Measurements from ENCODE around the gene YBX2. TPM values are rescaled to one million over a fixed set of nuclear protein-coding genes. Genes with fewer than 3 reads are reported as not detected.

The YBX2 gene
- total RNA-seq, 1 donor from 2014 or later = 0.43 TPM

DNA sequence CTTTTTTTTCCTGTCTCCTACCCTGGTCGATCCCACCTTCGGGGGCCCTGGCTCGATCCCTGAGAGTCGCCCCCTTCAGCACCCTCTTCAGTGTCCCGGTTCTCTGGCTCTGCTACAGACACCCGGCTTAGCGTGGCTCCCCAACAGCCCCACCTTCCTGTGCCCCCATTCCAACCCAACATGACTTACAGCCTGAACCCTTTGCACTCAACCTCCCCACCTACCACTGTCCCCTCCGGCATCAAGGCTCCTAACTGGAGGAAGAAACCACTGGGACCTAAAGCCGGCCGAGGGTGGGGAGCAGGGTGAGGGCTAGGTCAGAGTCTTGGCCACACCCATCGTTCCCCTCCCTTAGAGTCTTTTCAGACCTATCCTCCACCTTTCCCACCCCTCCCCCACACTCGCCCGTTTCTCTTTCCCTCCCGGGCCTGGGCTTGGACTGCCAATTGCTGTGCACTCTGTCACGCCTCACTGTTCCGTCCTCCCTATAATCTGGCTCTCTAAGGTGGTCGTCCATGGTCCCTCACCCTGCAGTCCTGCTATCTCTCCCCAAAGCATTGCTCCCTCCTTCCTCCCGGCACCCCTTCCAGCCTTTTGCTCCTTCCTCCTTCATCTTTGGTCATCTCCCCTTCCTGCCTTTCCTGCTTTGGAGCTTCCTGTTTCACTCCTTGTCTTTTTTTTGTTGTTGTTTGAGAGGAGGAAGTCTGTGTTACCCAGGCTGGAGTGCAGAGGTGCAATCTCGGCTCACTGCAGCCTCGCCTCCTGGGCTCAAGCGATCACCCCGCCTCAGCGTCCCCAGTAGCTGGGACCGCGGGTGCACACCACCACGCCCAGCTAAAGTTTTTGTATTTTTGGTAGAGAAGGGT, 31.3 kb downstream of the YBX2 start:
- Mint-ChIP-seq H3K27ac (no peak overlapping the region), H3K4me1 (ENCODE audit: low read depth) (peaks cover 16% of the 10 kb centered on the region), H3K27me3 (ENCODE audit: low read depth) (peaks cover 29% of the 10 kb centered on the region), H3K4me3 (ENCODE audit: low read depth) (peak overlapping the region; percentile 47), H3K9me3 (no peaks in the 10 kb centered on the region), H3K36me3 (ENCODE audit: low read depth) (peaks cover 14% of the 10 kb centered on the region)
- no peak for DNase-seq (ENCODE audit: low spot score)
- intact Hi-C loops (cut with micrococcal nuclease) = no loop called here

DNA sequence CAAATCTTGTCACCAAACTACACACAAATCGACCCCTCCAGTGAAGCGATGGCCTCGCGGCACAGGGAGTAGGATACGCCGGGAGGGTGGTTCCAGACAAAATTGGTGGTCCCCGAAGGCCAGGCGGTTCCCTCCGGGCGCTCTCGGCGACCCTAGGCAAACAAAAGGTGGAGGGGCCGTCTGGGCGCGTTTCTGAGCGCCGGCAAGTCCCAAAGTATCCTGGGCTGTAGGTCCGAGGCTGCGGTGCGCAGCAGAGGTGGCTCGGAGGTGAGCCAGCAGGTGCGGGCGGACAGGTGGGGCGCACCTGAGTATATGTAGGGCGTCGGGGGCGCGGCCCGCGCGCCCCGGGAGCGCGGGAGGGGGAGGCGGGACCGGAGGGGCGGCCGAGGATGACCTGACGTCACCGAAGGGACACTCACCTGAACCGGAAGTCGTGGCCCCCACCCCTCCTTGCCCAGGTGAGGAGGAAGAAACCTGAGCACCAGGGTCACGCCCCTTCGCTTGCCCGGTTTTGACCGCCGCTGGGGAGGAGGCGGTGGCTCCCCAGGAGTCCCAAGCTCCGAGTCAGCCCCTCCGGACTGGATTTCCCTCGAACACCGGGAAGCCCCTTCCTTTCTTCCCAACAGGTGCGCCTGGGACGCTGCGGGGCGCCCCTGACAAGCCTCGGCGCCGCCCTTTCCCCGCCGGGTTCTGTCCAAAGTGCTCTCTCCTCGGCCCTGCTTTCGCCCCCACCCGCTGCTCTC, 32.1 kb downstream of the YBX2 start, which contains the start of gene CLDN7:
CLDN7 (minus strand) TSS at position 287 of the 743 bp plus-strand sequence. CDS start 435 bp downstream, outside the sequence.
- peaks cover 16% of the 10 kb centered on the region for H3K4me1 Mint-ChIP-seq (ENCODE audit: low read depth)
- H3K27me3 Mint-ChIP-seq (ENCODE audit: low read depth) = peaks cover 29% of the 10 kb centered on the region
- H3K9me3 Mint-ChIP-seq = no peaks in the 10 kb centered on the region
- peak within 1 kb of the TSS; percentile 55 for H3K27ac Mint-ChIP-seq
- peak within 1 kb of the TSS; percentile 62 for H3K4me3 Mint-ChIP-seq (ENCODE audit: low read depth)
- H3K36me3 Mint-ChIP-seq (ENCODE audit: low read depth) = peaks cover 16% of the 10 kb centered on the region
- no peak for DNase-seq (ENCODE audit: low spot score)
- intact Hi-C loops (cut with micrococcal nuclease) = no loop called here

DNA sequence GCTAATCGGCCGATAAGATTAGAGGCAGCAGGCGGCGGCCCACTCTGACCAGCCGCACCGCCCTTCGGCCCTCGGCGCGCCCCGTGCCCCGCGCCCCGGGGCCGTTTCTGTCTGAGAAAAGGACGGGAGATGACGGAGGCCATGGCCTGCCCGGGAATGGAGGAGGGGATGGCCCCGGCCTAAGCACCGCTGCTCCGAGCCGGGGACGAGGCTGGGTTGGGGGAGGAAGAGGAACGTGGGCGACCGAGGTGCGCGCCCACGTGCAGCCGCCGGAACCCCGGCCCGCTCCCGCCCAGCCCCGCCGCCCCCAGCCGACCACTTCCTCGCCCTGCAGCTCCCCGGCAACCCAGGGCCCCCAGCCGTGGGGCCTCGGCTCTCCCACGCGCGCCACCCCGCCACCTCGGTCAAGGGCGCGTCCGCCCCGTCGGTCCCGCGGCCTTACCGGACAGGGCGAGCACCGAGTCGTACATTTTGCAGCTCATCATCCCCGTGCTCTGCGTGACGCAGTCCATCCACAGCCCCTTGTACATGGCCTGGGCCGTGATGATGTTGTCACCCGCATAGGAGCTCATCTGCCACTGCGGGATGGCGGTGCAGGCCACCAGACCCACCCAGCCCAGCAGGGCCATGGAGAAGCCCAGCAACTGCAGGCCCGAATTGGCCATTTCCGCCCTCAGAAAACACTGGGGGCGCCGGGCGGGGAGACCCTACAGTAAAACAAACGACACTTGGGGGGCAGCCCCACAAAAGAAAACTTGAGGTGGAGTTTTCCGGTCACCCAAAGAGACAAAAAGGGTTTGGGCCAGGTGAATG, 32.9 kb downstream of the YBX2 start:
- peaks cover 26% of the 10 kb centered on the region for H3K27me3 Mint-ChIP-seq (ENCODE audit: low read depth)
- peak overlapping the region; percentile 62 for H3K4me3 Mint-ChIP-seq (ENCODE audit: low read depth)
- no peaks in the 10 kb centered on the region for H3K9me3 Mint-ChIP-seq
- H3K27ac Mint-ChIP-seq = peak overlapping the region; percentile 55
- peaks cover 24% of the 10 kb centered on the region for H3K36me3 Mint-ChIP-seq (ENCODE audit: low read depth)
- DNase-seq (ENCODE audit: low spot score) = no peak
- intact Hi-C loops (cut with micrococcal nuclease) = no loop called here
- H3K4me1 Mint-ChIP-seq (ENCODE audit: low read depth) = peaks cover 16% of the 10 kb centered on the region

DNA sequence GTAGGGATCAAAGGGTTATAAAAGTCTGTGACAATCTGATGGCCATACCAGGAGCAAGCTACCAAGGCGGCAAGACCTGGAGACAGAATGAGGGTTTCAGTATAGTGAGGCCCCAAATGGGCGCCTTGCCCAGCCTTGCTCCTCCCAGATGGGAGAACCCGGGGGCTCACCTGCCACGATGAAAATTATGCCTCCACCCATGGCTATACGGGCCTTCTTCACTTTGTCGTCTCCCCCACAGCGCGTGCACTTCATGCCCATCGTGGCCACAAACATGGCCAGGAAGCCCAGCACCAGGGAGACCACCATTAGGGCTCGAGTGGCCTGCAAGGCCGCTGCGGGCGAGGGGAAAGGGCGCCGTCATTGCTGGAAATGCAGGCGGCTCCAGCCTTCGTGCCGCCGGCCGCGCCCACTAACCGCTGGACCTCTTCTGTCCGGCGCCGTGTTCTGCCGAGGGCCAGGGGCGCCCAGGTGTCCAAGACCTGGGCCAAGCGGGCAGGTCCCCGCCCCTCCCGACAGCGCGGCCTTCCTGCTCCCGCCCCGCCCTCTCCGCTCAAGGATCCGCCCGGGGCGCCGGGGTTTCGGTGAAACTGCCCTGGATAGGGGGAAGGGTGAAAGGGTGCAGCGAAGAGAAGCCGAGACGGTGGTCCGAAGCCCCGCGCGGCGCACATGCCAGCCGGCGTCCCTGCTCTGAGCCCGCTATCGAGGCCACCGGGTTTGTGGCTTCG, 33.6 kb downstream of the YBX2 start:
- intact Hi-C loops (cut with micrococcal nuclease) = no loop called here
- Mint-ChIP-seq H3K27ac (no peak overlapping the region), H3K4me3 (ENCODE audit: low read depth) (peak overlapping the region; percentile 26), H3K27me3 (ENCODE audit: low read depth) (peaks cover 25% of the 10 kb centered on the region), H3K9me3 (no peaks in the 10 kb centered on the region), H3K36me3 (ENCODE audit: low read depth) (peaks cover 28% of the 10 kb centered on the region), H3K4me1 (ENCODE audit: low read depth) (peaks cover 16% of the 10 kb centered on the region)
- DNase-seq (ENCODE audit: low spot score) = no peak

DNA sequence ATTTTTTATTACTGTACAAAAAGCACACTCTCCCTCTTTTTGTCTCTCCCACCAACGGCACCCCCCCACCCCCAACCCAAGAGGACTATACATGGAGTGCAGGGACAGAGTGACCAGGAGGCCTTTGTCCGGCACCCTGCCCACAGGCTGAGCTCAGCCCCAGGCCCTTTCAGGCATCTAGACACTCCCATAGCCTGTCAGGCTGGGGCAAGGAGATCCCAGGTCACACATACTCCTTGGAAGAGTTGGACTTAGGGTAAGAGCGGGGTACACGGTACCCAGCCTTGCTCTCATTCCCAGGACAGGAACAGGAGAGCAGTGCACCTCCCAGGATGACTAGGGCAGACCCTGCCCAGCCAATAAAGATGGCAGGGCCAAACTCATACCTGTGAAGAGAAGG, 34.3 kb downstream of the YBX2 start:
- peaks cover 28% of the 10 kb centered on the region for H3K36me3 Mint-ChIP-seq (ENCODE audit: low read depth)
- H3K4me3 Mint-ChIP-seq (ENCODE audit: low read depth) = peak overlapping the region; percentile 17
- no peak overlapping the region for H3K27ac Mint-ChIP-seq
- DNase-seq (ENCODE audit: low spot score) = no peak
- H3K9me3 Mint-ChIP-seq = no peaks in the 10 kb centered on the region
- intact Hi-C loops (cut with micrococcal nuclease) = no loop called here
- peaks cover 16% of the 10 kb centered on the region for H3K4me1 Mint-ChIP-seq (ENCODE audit: low read depth)
- H3K27me3 Mint-ChIP-seq (ENCODE audit: low read depth) = peaks cover 25% of the 10 kb centered on the region

DNA sequence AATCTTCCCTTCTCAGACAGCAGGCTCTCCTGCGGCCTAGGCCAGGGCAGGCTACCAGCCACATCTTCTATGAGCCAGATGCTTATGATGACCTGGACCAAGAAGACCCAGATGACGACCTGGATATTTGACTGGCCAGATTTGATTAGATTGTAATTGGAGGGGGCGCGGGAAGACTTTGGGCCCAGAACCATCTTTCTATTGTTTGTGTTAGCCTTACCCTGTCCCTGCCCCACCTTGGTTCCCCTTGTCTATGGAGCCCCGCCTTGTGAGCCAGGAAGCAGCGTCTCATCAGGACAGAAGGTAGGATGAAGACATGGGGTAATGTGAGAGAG, 34.9 kb downstream of the YBX2 start:
- Mint-ChIP-seq H3K27me3 (ENCODE audit: low read depth) (peaks cover 25% of the 10 kb centered on the region), H3K4me1 (ENCODE audit: low read depth) (peaks cover 20% of the 10 kb centered on the region), H3K4me3 (ENCODE audit: low read depth) (no peak overlapping the region), H3K27ac (no peak overlapping the region), H3K36me3 (ENCODE audit: low read depth) (peaks cover 34% of the 10 kb centered on the region), H3K9me3 (no peaks in the 10 kb centered on the region)
- intact Hi-C loops (cut with micrococcal nuclease) = no loop called here
- DNase-seq (ENCODE audit: low spot score) = no peak

DNA sequence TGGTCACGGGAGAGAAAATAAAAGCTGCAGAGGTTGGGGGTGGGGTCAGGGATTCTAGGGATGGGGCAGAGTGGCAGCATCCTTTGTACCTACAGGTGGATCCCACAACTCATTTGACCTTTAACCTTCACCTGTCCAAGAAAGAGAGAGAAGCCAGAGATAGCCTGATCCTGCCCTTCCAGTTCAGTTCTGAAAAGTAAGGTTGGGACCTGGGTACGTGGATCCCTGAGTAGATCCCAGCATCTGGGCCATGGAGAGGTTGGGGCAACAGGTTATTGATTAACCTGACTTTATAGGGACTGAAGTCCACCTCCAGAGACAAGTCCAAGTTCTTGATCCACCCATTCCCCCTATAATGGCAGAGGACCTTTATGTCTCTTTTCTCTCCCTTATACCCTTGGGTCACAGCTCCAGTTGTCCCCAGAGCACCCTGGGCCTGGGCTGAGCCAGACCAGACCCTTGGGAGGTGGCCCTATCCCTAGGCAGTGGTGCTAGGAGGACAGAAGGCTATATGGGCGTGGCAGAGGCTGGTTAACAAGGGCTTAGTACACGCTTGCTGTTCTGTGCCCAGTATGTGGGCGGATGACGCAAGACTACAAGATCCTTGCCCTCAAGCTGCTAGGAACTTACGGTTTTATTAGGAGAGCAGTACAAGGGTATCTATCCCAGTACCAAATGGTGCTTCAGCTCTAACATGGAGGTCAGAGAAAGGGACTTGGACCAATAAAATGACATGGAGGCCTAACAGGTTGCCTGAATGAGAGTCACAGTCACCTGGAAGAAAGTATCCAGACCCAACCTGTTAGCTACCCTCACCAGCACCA, 35.5 kb downstream of the YBX2 start:
- Mint-ChIP-seq H3K4me1 (ENCODE audit: low read depth) (peaks cover 21% of the 10 kb centered on the region), H3K9me3 (no peaks in the 10 kb centered on the region), H3K27ac (no peak overlapping the region), H3K4me3 (ENCODE audit: low read depth) (no peak overlapping the region), H3K36me3 (ENCODE audit: low read depth) (peaks cover 40% of the 10 kb centered on the region), H3K27me3 (ENCODE audit: low read depth) (peaks cover 19% of the 10 kb centered on the region)
- intact Hi-C loops (cut with micrococcal nuclease) = no loop called here
- no peak for DNase-seq (ENCODE audit: low spot score)

DNA sequence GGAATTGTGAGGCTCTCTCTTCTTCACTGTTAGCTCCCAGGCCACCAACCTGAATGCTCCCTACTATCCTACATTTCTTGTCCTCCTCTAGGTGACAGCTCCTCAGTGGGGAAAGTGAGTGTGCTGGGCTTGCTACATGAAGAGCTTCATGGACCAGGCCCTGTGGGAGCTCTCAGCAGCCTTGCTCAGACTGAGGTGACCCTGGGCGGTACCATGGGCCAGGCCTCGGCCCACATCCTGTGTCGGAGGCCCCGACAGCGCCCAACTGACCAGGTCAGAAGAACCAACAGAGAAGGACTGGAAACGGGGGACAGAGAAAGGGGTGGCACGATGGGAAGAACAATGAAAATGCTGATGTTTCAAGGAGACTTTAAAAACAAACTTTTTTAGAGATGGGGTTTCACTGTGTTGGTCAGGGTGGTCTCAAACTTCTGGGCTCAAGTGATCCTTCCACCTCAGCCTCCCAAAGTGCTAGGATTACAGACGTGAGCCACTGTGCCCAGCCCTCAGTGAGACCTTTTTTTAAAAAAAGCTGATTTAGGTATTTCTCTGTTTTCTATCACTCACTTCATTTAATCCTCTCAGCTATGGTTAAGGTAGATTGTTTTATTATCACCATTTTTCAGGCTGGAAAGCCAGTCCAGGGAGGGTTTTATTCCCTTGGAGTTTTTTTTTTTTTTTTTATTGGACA, 37.5 kb downstream of the YBX2 start:
- Mint-ChIP-seq H3K27ac (no peak overlapping the region), H3K27me3 (ENCODE audit: low read depth) (peaks cover 3% of the 10 kb centered on the region), H3K36me3 (ENCODE audit: low read depth) (peaks cover 53% of the 10 kb centered on the region), H3K9me3 (no peaks in the 10 kb centered on the region), H3K4me1 (ENCODE audit: low read depth) (peaks cover 18% of the 10 kb centered on the region), H3K4me3 (ENCODE audit: low read depth) (no peak overlapping the region)
- intact Hi-C loops (cut with micrococcal nuclease) = no loop called here
- no peak for DNase-seq (ENCODE audit: low spot score)

DNA sequence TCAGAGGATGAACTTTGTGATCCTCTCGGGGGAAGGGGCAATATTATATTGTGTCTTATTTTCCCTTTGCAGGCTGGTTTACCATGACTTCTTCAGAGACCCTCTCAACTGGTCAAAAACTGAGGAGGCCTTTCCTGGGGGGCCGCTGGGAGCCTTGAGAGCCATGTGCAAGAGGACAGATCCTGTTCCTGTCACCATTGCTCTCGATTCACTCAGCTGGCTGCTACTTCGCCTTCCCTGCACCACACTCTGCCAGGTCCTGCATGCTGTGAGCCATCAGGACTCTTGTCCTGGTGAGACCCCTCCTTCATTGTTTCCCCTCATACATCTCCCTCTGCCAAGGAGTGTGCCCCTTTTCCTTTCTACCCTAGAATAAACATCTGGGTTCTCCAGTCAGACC, 39.9 kb downstream of the YBX2 start:
- Mint-ChIP-seq H3K4me3 (ENCODE audit: low read depth) (no peak overlapping the region), H3K36me3 (ENCODE audit: low read depth) (peaks cover 63% of the 10 kb centered on the region), H3K4me1 (ENCODE audit: low read depth) (peaks cover 24% of the 10 kb centered on the region), H3K27me3 (ENCODE audit: low read depth) (no peaks in the 10 kb centered on the region), H3K27ac (no peak overlapping the region), H3K9me3 (no peaks in the 10 kb centered on the region)
- DNase-seq (ENCODE audit: low spot score) = no peak
- intact Hi-C loops (cut with micrococcal nuclease) = no loop called here

DNA sequence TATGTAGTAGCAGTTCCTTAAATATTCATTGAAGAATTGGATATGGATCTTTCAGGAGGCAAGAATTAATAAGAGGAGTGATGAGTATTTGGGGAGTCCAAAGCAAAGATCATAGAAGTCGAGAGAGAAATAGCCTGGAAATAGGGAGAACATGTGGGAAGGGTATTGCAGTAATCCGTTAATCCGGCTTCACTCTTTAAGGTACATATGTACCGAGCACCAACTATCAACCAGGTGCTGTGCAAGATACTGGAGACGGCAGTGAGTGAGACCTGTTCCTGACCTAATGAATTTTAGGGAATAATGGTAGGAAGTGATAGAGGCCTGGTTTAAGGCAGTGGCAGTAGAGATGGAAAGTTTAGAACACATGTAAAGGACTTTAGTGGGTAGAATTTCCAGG, 41.4 kb downstream of the YBX2 start:
- Mint-ChIP-seq H3K36me3 (ENCODE audit: low read depth) (peaks cover 55% of the 10 kb centered on the region), H3K4me3 (ENCODE audit: low read depth) (peak overlapping the region; percentile 92), H3K4me1 (ENCODE audit: low read depth) (peaks cover 33% of the 10 kb centered on the region), H3K9me3 (no peaks in the 10 kb centered on the region), H3K27me3 (ENCODE audit: low read depth) (no peaks in the 10 kb centered on the region), H3K27ac (peak overlapping the region; percentile 98)
- intact Hi-C loops (cut with micrococcal nuclease) = loop anchor here (2.0 kb wide), 1 partner anchor 44 kb away; no protein-coding TSS in a partner anchor
- no peak for DNase-seq (ENCODE audit: low spot score)

All from activated T-helper 2 cell treated with anti-CD3 and anti-CD28 coated beads, Interferon-gamma antibody, Interleukin-2, Interleukin-4, amounts not matched to agents 10 μg/mL and 5 μg/mL and 100 μg/mL, durations not matched to agents 14 hours and 24 hours and 36 hours (primary cell).